Neural progenitor cell (in vitro differentiated cells): Measurements from ENCODE around the gene NFIA.

Experiments used
- CTCF ChIP-seq: fragments of 200-600 bp; sonication (generic); IDR thresholded peaks from 2 replicates; pipeline ENCODE4 v1.5.1; 2017; ENCODE audit warnings: antibody characterized with exemption, mild to moderate bottlenecking
- EZH2phosphoT487 ChIP-seq: fragments of 200-600 bp; sonication (generic); IDR thresholded peaks from 2 replicates; pipeline ENCODE4 v1.6.1; 2017; ENCODE audit warnings: antibody characterized with exemption

GRCh38 chr1:61067446-61068019 lies 14.8 kb upstream of the NFIA start:
- no peak for TF ChIP-seq CTCF
- TF ChIP-seq EZH2phosphoT487, result no peak
